Activated CD4-positive, alpha-beta T cell treated with anti-CD3 and anti-CD28 coated beads, Interleukin-2, amount 50 U/mL, for 24 hours (primary cell): ENCODE data around the gene CASP6.
"Not testable (repeated sequence)": the region's sequence is repeated elsewhere in the genome, so short reads cannot be mapped to it uniquely, and the experiment has no call there.

ENCODE experiments used
- DNase-seq, 2 donors: peaks; one replicate each; pipeline ENCODE4 v3.0.0-alpha.2; 2020; ENCODE audit warnings: low read depth in 1 of 2, low spot score in 1 of 2

Gene CASP6

GRCh38 chr4:109721033-109721432 is 17.8 kb upstream of the CASP6 start:
- no peak for DNase-seq

DNA sequence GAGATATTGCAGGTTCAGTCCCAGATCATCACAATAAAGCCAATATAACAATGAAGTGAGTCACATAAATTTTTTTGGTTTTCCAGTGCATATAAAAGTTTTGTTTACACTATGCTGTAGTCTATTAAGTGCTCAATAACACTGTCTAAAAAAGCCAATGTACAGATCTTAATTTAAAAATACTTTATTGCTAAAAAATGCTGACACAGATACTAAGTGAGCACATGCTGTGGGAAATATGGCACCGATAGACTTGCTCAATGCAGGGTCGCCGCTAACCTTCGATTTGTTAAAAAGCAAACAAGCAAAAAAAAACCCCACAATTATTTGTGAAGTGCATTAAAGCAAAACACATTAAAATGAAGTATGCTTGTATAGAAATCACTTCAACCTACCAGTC is 16.4 kb upstream of the CASP6 start:
- no peak for DNase-seq

- no peak for DNase-seq
Observed at GRCh38 chr4:109718759-109719158, 15.5 kb upstream of the CASP6 start.

GRCh38 chr4:109713500-109713899 is 10.3 kb upstream of the CASP6 start:
- DNase-seq: no peak

DNA sequence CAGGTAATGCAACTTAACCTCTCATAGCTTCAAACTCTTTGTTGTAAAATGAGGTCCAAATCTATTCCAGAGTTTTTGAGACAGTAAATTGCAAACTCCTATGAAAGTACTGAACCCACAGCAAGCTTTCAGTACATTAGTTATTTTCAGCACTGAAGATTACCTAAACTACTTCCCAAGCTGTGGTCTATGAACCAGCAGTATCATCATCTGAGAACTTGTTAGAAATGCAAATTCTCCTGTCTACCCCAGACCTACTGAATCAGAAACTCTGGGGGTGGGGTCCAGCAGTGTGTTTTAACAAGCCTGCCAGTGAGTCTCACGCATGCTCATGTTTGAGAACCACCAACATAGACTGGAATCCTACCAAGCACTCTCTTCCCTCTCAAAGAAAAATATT is 5.7 kb upstream of the CASP6 start:
- no peak for DNase-seq

GRCh38 chr4:109708435-109708834 is 5.2 kb upstream of the CASP6 start:
- no peak for DNase-seq

DNA sequence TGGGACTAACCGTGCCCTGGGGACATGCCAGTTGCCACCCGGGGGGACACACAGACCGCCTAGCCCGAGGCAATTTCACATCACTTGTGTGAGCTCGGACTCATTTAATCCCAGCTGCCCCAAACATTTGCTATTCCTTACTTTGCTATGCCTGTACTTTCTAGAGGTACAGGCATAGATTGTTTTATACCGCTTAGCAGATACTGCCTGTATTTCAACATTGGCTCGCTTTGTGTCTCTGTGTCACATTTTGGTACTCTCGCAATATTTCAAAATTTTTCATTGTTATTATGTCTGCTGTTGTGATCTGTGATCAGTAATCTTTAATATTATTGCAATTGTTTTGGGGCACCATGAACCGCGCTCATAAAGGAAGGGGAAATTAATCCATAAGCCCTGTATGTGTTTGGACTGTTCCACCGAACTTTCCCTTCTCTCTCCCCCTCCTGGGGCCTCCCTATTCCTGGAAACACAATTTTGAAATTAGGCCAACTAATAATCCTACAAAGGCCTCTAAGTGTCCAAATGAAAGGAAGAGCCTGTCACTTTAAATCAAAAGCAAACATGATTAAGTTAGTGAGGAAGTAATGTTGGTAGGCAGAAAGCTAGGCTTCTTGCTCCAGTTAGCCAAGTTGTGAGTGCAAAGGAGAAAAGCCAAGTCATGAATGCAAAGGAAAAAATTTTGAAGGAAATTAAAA is 568 bp upstream of the CASP6 start:
- DNase-seq: no peak

GRCh38 chr4:109701566-109702410 is 1.5 kb downstream of the CASP6 start:
- no peak for DNase-seq

DNA sequence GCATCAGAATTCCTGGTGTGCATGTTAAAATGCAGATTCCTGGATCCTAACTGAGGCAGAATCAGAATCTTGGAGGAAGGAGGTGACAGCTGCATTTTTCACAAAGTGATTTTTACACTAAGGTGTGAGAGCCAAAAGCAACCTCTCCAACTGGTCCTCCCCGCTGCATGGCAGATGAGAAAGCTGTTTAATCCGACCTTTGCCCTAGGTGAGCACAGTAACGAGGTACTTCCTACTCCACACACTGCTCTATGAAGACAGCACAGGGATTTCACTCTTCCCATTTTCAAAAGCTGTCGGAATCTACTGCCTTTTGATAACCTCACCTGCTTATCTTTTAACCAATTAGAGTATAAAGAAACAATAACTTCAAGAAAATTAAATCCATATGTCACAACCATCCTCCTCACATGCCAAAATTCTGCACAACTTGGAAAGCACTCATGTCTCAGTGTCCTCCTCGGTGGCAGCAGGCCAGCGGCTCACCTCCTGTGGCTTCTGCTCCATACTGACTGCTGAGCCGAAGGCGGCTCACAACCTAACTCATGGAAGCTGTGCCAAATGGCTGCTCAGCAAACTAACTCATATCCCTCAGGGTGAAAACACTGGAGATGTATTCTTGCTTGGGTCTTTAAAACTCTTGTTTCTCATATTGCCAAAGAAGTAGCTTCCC is 3.6 kb downstream of the CASP6 start:
- DNase-seq: no peak

DNA sequence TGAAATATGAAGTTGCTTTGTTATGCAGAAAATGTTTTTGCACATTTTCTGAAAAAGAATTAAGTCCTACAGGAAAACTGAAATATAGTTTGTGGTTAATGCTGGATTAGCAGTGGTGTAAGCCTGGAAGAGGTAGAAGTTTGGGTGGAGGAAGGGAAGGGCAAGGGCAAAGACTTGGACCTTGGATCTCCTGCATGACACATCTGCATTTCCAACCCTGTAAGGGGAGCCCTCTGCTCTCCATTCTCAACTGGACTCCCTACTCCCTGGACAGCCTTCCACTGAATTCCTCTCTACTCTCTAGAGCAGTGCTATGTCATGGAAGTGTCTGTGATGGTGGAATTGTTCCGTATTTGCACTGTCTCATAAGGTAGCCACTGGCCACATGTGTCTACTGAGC is 4.6 kb downstream of the CASP6 start:
- no peak for DNase-seq

DNA sequence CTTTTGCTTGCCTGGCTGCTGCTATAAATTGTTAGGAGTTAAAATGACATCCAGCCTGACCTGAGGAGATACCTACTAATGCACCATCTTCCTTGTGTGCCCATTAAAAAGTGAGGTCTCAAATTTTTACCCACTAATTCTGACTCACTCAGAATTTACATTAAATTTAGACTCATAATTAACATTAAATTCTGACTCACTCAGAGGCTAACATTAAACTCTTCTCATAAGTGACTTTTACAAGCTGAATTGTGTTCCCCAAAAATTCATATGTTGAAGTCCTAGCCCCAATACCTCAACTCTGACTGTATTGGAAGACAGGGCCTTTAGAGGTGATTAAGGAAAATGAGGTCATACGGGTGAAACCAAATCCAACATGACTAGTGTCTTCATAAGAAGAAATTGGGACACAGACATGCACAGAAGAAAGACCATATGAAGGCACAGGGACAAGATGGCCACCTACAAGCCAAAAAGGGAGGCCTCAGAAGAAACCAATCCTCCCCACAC is 11.8 kb downstream of the CASP6 start:
- DNase-seq: no peak

- DNase-seq: no peak
Observed at GRCh38 chr4:109690690-109691410, 12.4 kb downstream of the CASP6 start.

- no peak for DNase-seq
Observed at GRCh38 chr4:109684727-109685126, 18.5 kb downstream of the CASP6 start.

- no peak for DNase-seq
Observed at GRCh38 chr4:109683621-109684253, 19.5 kb downstream of the CASP6 start.

DNA sequence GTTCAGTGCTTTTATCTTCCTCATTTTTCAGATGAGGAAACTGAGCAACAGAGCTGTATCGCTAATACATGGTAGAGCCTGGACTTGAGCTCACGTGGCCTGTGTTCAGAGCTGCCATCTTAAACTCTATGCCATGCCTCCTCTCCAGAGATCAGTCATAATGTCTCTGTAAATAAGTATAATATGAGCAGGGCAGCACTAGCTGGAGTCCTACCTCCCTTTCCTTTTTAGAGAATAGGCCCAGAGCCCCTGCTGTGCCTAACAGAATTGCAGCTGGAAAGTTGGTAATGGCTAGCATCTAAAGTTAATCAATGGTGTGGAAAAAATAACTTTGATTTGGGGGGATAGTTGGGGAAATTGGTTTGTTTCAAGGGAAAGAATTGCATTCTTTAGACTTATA is 20.4 kb downstream of the CASP6 start:
- no peak for DNase-seq

GRCh38 chr4:109678925-109679324 is 24.3 kb downstream of the CASP6 start:
- not testable (repeated sequence) for DNase-seq

DNA sequence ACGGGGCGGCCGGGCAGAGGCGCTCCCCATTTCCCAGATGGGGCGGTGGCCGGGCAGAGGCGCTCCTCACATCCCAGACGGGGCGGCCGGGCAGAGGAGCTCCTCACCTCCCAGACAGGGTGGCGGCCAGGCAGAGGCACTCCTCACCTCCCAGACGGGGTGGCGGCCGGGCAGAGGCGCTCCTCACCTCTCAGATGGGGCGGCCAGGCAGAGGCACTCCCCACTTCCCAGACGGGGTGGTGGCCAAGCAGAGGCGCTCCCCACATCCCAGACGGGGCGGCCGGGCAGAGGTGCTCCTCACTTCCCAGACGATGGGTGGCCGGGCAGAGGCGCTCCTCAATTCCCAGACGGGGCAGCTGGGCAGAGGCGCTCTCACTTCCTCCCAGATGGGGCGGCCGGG is 24.8 kb downstream of the CASP6 start:
- DNase-seq: not testable (repeated sequence)

GRCh38 chr4:109676886-109677285 is 26.4 kb downstream of the CASP6 start:
- no peak for DNase-seq

- DNase-seq: no peak
Observed at GRCh38 chr4:109675843-109676242, 27.4 kb downstream of the CASP6 start.

DNA sequence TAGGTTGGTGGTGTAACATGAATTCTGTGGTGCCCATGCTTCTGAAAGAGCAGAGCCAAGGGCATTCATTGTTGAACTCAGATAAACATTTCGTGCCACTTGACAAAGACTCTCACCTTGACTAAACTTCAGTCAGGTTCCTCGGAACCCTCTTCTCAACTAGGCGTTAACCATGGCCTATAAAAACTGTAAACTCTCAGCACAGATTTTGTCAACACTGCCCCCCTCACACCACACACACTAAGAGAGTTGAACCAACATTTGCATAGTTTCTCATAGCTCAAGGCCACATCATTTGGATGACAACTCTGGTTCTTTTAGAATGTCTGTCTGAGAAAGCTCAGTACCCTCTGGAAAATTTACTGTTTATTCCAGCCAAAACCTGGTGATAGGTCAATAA is 28.1 kb downstream of the CASP6 start:
- DNase-seq: no peak

DNA sequence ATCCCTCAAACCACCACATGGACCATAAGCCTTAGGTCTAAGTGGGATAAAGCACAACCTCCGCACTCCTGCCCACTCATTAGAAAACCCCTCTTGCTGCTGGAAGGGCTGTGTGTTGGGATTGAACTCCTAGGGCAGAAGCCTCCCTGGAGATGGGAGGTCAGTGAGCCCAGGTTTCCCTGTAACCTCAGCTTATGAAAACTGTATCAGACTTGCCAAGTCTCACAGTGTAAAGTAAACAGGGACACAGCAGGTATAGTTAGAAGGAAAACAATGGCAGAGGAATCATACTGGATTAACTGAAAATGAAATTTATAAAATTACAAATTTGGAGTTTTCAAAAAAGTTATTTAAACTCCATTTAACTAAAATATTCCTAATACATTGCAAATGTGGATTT is 29.9 kb downstream of the CASP6 start:
- DNase-seq: no peak
